Superior temporal gyrus (tissue), 1 donor: ENCODE results near the gene SPIRE1.
A peak's percentile ranks its signal among the peaks of the same experiment; 100 is the strongest.

Experiments used
- DNase-seq: peaks from one replicate; pipeline ENCODE4 v3.0.0-alpha.2; 2016; ENCODE audit errors: extremely low spot score

Gene SPIRE1

GRCh38 chr18:12445554-12445953, 212.4 kb downstream of the SPIRE1 start:
- no peak for DNase-seq

- DNase-seq = no peak
Measured at GRCh38 chr18:12443551-12443950, 214.4 kb downstream of the SPIRE1 start.

- DNase-seq = no peak
Measured at GRCh38 chr18:12442946-12443345, 215.0 kb downstream of the SPIRE1 start.

DNA sequence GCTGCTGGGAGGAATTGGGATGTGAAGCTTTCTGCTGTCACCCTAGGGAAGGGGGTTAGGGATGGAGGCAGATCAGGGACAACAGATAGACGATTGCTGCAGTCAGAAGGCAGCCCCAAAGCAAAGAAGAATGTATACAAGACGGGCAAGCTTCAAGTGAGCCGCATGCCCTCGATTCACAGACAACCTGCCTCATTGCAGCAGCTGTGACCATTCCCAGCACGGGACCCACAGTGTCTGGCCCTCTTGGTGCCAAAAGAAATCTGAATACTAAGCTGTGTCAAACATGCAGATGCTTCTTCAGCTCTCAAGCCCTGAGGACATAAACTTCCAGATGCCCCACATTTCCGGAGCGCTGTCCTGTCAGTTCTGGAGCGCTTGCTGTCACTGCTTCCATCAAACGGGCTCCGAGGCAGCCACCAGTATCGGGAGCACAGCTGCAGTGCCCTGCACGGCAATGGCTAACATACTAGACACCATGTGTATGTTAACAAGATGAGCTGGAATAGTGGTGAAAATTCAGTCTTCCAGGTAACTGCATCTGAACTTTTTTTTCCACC, 216.4 kb downstream of the SPIRE1 start:
- no peak for DNase-seq

DNA sequence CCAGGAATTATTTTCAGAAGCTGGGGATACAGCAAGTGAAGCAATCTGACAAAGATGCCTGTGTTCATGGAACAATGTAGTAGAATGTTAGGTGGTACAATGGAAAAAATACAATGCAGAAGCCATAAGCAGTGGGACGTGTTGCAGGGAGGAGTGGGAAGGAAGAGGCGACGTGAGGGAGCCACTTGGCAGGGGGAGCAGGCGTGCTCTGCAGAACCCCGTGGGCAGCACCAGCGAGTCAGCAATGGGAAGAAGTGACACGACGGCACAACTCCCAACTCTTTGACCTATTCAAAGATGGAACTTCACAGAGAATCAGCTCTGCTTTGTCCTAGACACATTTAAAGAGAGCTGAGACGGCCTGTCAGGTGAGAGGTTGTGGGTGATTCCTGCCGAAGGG, 219.7 kb downstream of the SPIRE1 start:
- DNase-seq = no peak

GRCh38 chr18:12435867-12436266, 222.0 kb downstream of the SPIRE1 start:
- no peak for DNase-seq

- DNase-seq = no peak
Measured at GRCh38 chr18:12434541-12434929, 223.4 kb downstream of the SPIRE1 start.

GRCh38 chr18:12433829-12434540, 223.9 kb downstream of the SPIRE1 start:
- DNase-seq = no peak

DNA sequence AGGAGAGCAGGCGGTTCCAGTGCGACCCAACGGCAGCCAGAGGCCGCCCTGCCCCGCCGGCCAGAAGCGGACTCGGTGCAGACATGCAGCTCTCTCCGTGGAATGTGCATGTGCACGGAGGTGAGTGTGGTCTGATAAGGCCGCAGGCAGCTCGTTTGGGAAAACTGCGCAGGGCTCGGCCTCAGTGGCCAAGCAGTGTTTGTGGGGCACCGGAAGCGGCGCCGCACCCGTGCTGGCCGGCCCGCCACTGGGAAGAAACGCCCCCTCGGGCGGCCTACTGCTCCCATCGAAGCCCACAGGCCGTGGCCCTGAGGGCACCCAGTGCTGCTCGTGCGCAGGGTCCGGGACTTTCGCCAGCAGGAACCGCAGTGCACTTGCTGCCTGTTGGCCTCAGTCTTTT, 225.0 kb downstream of the SPIRE1 start:
- no peak for DNase-seq

DNA sequence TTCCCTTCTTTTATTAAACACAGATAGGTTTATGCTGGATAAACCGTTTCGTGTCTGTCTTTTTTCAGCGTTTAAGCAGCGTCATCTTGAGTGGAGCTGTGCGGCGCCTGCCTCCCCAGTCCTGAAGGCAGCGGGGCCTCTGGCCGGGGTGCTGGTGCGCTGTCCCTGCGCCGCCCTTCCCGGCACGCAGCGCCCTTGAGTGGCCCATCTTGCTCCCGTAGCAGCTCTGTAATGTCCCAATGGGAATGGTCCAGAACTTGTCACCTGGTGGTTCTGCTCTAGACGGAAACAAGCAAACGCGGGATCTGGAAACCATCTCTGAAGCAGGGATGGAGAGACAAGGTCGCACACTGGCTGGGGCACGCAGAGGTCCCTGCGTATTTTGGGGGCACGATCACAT, 225.7 kb downstream of the SPIRE1 start:
- no peak for DNase-seq

- DNase-seq = no peak
Measured at GRCh38 chr18:12431561-12431960, 226.3 kb downstream of the SPIRE1 start.

DNA sequence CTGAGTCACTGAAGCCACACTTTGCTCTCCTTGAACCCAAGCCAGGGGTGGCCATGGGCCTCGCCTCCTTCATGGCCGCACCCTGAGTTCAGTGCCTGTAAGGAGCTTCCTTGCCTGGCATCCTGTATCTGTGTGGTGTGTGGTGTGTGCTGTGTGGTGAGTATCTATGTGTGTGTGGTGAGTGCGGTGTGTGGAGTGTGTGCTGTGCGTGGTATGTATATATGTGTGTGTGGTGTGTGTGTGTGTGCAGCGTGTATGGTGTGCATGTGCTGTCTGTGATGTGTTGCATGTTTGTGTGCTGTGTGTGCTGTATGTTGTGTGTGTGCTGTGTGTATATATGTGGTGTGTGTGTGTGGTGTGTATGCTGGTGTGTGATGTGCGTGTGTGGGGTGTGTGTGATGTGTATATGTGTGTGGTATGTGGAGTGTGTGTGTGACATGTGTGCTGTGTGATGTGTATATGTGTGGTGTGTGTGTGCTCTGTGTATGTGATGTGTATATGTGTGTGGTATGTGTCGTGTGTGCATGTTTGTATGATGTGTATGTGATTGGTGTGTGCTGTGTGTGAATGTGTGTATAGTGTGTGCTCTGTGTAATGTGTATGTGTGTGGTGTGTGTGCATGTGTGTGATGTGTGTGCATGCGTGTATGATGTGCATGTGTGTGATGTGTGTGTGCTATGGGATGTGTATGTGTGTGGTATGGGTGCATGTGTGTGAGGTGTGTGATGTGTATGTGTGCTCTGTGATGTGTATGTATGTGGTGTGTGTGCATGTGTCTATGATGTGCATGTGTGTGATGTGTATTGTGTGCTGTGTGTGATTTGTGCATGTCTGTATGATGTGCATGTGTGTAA, 227.5 kb downstream of the SPIRE1 start:
- no peak for DNase-seq

GRCh38 chr18:12429556-12429955, 228.4 kb downstream of the SPIRE1 start:
- no peak for DNase-seq

GRCh38 chr18:12428923-12429322, 229.0 kb downstream of the SPIRE1 start:
- no peak for DNase-seq

- DNase-seq = no peak
Measured at GRCh38 chr18:12426924-12427323, 231.0 kb downstream of the SPIRE1 start.

- DNase-seq = no peak
Measured at GRCh38 chr18:12424252-12424651, 233.7 kb downstream of the SPIRE1 start.

DNA sequence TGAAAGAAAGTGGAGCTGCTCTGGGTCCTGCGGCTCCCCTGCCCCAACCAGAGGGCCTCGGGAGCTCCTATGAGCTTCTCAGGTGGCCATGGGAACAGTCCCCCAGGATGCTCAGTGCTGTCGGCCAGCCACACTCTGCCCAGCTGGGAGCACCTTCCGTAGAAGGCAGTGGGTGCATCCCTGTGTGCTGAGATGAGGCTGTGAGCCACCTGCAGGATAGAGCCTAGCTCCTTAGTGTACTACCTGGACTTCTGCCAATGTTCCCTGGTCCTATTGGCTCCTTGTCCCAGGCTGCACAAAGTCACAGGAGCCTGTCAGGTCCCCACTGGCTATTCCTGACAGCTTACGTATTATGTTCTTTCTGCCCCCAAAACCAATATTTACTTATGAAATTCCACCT, 234.1 kb downstream of the SPIRE1 start:
- no peak for DNase-seq

- DNase-seq = no peak
Measured at GRCh38 chr18:12423393-12423792, 234.5 kb downstream of the SPIRE1 start.

- DNase-seq = no peak
Measured at GRCh38 chr18:12422936-12423335, 235.0 kb downstream of the SPIRE1 start.

DNA sequence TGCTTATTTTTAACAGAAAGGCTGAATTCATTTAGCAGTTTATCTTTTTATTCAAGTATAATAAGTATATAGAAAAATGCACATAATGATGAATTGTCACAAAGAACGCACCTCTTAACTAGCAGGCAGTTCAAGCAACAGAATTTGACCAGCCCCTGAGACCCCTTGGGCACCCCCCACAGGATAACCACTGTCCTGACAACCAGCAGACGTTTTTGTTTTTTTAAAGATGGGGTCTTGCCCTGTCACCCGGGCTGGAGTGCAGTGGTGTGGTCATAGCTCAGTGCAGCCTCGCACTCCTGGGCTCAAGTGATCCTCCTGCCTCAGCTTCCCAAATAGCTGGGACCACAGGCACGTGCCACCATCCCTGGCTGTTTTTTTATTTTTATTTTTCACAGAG, 236.2 kb downstream of the SPIRE1 start:
- DNase-seq = no peak

DNA sequence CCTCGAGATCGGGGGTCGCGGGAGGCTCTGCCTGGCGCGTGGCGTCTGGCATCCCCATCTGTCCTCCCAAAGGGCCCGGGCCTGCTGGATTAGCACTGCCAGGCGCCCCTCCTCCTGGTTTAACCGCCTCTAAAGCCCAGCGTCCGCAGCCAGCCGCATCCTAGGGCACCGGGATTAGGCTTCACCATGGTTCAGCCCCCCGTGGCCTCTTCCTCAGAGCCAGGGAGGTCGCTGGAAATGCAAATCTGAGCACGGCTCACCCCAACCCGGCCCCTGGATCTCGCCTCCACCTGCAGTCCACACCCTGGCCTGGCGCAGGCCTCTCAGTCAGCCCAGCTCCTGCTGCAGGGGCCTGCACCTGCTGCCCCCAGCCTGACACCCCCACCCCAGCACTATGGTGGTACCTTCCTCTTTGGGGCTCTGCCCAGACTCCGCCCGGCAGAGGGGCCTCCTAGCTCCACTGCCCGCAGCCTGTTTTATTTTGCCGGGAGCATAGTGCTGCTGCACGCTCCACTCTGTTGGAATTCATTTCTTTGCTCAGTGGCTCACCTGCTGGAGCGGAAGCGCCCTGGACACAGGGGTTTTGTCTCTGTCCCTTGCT, 237.0 kb downstream of the SPIRE1 start:
- DNase-seq = peak; percentile 35

DNA sequence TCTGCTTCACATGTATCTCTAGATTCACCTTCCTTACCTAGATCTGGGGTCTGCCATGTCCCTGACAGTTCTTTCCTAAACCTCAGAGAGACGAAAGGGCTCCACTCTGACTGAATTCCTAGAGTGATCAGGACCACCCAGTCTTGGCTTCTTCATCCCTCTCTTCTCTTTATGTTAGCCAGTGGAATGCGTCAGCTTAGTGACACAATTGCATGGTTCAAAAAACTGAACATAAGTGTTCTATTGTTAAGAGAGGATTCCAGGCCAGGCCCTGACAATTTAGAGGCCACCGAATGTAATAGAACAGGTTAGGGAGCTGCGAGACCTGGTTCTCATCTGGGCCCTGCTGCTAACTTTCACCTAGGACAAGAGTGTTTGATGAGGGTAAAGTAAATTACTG, 240.2 kb downstream of the SPIRE1 start:
- peak; percentile 33 for DNase-seq
